ENCODE results near the gene EP400.

The EP400 gene

DNA sequence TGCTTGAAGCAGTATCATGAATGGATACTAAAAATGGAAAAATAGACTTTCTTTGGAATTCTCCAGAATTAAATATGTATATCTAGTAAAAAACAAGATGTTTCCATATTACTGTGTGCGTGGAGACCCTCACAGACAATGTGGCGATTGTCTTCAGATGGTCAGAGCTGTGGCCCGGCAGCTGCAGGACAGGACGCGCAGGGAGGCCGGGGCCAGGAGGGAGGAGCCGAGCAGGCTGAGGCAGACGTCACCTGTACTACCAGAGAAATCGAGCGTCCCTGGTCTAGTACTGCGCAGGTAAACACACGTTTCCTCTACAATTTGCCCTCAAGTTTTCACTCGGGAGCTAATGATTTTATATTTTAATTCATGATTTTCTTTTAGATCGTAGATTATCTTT is 171.5 kb downstream of the EP400 start:
- DNase-seq (ENCODE audit: low spot score): no peak

DNA sequence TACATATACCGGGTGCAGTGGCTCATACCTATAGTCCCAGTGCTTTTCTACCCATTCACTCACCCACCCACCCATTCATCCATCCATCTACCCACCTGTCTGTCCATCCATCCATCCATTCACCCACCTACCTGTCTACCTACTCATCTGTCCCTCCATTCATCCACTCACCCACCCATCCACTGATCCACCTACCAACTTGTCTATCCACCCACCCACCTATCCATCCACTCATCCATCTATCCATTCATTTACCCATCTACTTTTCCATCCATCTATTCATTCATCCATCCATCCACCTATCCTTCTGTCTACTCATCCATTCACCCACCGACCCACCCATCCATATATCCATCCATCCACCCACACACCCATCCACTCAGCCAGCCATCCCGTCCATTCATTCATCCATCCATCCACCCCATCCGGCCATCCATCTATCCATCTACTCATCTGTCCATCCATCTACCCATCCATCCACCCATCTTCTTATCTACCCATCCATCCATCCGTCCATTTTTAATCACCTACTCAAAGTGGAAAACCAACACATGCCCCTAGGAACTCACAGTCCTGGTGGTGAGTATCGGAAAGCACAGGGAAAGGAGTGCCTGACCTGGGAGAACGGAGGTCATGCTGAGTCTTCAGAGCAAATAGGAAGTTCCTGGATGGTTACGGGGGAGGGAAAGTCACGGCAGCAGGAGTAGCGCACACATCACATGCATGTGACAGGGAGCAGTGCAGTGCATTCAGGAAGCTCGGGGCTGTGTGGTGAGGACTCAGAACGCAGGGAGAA is 174.4 kb downstream of the EP400 start:
- DNase-seq (ENCODE audit: low spot score): no peak

DNA sequence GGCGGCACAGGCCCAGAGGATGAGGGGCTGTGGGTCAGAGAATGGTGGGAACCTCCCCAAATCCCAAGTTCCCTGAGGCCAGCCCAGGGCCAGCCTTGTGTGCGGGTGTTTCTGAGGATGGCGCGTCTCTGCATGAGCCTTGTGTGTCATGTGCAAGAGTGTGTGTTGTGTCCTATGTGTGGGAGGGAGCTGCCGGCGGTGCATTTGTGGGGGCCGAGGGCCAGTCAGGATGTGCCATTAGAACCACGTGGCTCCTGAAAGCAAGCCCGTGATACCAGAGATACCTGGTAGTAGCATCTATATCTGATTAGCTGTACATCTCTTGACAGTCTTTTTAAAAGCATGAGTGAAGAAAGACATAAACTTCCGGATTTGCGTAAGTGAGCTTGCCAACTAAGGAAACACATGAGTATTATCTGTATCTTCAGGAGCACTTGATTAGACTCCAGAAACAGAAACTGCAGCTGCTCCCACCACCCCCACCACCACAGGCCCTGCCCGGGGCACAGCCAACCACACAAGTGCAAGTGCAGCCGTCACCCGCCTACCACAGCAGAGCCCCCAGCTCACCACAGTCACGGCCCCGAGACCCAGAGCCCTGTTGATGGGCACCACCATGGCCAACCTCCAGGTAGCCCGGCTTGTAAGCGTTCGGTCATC is 175.2 kb downstream of the EP400 start:
- no peak for DNase-seq (ENCODE audit: low spot score)

DNA sequence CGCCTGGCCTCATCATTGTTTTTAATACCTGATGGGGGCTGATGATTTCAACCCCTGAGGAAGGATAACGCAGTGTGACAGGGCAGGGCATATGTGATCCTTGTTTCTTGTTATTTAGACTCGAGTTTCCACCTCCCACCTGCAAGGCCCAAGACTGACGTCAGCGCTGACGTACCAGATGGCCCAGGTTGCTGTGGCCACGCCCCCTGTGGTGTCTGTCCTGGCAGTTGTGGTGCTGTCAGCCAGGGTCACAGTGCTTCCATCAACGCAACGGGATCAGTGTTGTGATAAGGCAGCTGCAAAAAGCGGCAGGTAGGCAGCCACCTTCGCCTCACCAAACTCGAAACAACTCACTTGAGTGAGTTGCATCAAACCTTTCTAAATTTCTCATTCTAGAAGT is 176.0 kb downstream of the EP400 start:
- no peak for DNase-seq (ENCODE audit: low spot score)

DNA sequence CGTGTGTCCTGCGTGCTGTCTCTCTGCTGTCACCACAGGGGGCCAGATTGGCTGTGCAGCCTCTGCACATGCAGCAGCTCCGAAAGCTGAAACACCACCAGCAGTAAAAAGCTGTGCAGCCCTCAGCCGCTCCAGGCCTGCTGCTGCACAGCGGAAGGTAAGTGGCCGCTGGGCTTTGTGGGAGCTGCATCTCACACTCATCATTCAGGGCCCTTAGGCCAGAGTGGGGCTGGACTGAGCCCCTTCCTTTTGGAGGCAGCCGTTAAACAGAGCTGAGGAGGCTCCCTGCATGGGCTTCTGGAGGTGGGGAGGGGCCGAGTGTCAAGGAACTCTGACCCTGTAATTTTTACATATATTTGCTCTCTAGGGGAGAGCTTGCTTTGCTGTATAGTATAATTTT is 177.3 kb downstream of the EP400 start:
- no peak for DNase-seq (ENCODE audit: low spot score)

DNA sequence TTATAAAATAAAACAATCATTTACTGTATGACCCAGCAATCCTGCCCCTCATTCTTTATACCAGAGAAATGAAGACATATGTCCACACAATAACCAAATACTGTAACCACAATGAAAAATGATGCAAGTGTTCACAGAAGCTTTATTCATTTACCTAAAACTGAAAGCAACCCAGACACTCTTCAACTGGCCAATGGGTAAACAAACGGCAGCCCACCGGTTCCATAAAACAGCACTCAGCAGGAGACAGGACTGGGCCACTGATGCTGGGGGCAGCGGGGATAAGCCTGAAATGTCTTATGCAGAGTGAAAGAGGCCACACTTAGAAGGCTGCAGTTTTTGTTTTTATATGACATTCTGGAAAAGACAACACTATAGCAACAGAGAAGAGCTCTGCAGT is 179.3 kb downstream of the EP400 start:
- no peak for DNase-seq (ENCODE audit: low spot score)

DNA sequence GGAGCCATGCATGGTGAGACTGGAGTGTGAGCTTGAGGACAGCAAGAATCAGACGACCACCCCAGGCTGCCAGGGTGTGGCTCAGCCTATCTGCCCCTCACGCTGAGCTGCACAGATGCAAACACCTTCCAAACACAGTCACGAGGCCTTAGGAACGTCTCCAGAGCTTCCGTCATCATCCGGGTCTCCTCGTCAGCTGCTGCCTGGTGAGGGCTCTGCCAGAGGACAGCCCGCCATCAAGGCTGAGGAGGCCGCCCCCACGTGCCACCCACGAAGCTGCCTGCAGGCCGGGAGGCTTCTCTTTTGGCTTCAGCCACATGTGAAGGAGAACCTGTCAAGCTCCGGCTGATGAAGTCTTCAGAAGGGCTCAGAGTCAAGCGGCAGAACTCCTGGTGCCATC is 180.9 kb downstream of the EP400 start:
- no peak for DNase-seq (ENCODE audit: low spot score)
